WTC11 (cell line): ENCODE data around the gene CREB3L4.

Experiments
- CBFB ChIP-seq: sonication (generic); formaldehyde crosslinking; IDR thresholded peaks from 2 replicates; pipeline ENCODE4 v1.8.1; 2022; ENCODE audit warnings: mild to moderate bottlenecking, low read depth, missing genetic modification reagents
- ELF4 ChIP-seq: sonication (generic); formaldehyde crosslinking; IDR thresholded peaks from 2 replicates; pipeline ENCODE4 v1.8.1; 2022; ENCODE audit warnings: low read depth, mild to moderate bottlenecking, moderate library complexity, missing genetic modification reagents
- FOXP1 ChIP-seq: sonication (generic); formaldehyde crosslinking; IDR thresholded peaks from 2 replicates; pipeline ENCODE4 v1.8.0; 2022; ENCODE audit warnings: missing genetic modification reagents, mild to moderate bottlenecking, moderate library complexity, borderline replicate concordance
- TEAD4 ChIP-seq: sonication (generic); formaldehyde crosslinking; IDR thresholded peaks from 2 replicates; pipeline ENCODE4 v1.8.0; 2022; ENCODE audit warnings: mild to moderate bottlenecking, missing genetic modification reagents
- TF ChIP-seq, protein P1 (sequence below): sonication (generic); formaldehyde crosslinking; IDR thresholded peaks from 2 replicates; pipeline ENCODE4 v1.8.0; 2023; ENCODE audit warnings: missing genetic modification reagents
- TF ChIP-seq, protein P2 (sequence below): fragments of 200-600 bp; IDR thresholded peaks from 2 replicates; pipeline ENCODE4 v1.8.0; 2022; ENCODE audit warnings: antibody characterized with exemption

DNA sequence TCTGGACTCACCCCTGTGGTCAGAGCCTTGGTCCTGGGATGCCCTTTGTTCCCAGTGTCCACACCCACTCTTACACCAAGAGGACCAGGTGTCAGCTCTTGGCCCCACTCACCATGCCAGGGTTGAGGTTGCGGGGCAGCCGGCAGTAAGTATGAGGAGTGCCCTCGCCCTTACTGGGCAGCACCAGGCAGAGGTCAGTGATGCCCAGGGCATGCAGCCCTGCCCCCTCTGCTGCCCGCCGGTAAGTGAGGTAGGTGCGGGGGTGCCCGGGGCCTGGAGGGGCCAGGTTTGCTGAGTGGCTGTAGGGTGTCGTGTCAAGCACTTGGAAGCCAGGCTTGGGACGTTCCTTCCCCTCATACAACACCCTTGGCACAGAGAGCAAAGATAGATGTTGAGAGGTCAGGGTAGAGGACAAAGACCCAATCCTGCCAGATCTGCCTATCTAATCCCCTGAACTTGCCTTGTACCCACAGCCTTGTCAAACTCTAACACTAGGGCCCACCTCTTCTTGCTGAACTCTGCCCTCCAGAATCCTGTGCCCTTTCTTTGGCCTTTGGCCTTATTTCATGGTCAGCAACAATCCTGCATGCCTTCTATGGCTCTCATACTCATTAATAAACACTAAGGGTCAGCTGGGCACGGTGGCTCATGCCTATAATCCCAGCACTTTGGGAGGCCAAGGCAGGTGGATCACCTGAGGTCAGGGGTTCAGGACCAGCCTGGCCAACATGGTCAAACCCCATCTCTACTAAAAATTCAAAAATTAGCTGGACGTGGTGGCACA is 24.7 kb upstream of the CREB3L4 start:
- TF ChIP-seq, protein P1, sequence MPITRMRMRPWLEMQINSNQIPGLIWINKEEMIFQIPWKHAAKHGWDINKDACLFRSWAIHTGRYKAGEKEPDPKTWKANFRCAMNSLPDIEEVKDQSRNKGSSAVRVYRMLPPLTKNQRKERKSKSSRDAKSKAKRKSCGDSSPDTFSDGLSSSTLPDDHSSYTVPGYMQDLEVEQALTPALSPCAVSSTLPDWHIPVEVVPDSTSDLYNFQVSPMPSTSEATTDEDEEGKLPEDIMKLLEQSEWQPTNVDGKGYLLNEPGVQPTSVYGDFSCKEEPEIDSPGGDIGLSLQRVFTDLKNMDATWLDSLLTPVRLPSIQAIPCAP, result no peak
- TF ChIP-seq CBFB (CRISPR knock-in tag) (no peak), ELF4 (no peak), FOXP1 (CRISPR knock-in tag) (no peak), TEAD4 (CRISPR knock-in tag) (no peak)
- TF ChIP-seq, protein P2, sequence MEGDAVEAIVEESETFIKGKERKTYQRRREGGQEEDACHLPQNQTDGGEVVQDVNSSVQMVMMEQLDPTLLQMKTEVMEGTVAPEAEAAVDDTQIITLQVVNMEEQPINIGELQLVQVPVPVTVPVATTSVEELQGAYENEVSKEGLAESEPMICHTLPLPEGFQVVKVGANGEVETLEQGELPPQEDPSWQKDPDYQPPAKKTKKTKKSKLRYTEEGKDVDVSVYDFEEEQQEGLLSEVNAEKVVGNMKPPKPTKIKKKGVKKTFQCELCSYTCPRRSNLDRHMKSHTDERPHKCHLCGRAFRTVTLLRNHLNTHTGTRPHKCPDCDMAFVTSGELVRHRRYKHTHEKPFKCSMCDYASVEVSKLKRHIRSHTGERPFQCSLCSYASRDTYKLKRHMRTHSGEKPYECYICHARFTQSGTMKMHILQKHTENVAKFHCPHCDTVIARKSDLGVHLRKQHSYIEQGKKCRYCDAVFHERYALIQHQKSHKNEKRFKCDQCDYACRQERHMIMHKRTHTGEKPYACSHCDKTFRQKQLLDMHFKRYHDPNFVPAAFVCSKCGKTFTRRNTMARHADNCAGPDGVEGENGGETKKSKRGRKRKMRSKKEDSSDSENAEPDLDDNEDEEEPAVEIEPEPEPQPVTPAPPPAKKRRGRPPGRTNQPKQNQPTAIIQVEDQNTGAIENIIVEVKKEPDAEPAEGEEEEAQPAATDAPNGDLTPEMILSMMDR, result no peak
